HG03135 (cell line): ENCODE measurements around the gene ME2.
"Not testable (repeated sequence)": the region's sequence is repeated elsewhere in the genome, so short reads cannot be mapped to it uniquely, and the experiment has no call there.

ENCODE experiments used
- ATAC-seq: cut with Tn5 transposase; IDR thresholded peaks from one replicate; pipeline ENCODE4 v1.9.1; 2021; ENCODE audit warnings: mild to moderate bottlenecking, moderate library complexity; ENCODE audit not compliant: unreplicated experiment

The ME2 gene

DNA sequence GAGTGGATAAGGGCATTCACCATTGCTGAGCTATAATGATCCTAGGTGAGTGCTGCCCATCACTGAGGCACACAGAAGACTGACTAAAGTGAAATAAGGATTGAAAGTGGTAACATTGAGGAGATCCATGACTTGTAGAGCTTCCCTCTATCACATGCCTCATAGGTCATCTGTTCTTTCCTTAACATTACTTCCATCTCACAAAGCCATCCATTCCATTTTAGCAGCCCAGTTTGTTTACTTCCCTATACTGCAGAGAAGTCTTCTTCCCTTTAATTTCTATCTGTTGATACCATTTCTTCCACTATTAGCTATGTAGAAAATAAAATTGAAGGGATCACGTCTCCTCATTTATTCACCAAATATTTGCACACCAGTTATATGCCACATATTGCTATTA is 32.1 kb downstream of the ME2 start:
- no peak for ATAC-seq

GRCh38 chr18:50917021-50917420 is 38.1 kb downstream of the ME2 start:
- ATAC-seq = no peak

- no peak for ATAC-seq
These were observed 39.2 kb downstream of the ME2 start for GRCh38 chr18:50918153-50918552.

DNA sequence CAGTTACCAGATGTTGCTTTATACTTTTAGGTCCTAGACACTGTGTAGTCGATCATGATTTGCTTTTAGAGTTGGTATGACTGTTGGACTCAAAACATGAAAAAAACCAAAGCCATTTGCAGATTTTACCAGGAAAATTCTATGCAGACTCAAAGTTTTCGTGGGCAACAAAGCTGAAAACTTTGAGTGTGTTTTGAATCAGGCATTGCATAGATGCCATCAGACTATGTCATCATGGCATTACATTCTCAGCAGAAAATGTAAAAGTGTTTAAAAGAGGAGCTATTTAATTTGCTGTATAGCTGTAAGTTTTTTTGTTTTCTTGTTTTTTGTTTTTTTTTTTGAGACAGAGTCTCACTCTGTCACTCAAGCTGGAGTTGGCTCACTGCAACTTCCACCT is 45.5 kb downstream of the ME2 start:
- no peak for ATAC-seq

DNA sequence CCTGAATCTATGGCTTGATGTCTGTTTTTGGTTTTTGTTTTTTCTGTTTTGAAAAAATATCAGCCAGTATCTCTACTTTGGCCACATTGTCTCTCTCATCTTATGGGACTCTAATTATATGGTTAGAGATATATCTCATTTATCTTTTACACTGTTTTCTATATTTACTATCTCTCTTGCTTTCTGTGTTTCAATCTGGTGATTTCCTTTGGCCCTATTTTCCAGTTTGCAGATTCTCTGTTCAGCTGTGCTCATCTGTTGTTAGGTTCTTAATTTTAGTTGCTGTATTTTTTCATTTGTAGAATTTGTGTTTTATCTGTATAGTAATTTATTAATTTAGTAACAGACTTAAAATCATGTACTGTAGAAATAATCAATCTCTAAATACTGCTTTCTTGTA is 47.6 kb downstream of the ME2 start:
- no peak for ATAC-seq

- no peak for ATAC-seq
These were observed 49.6 kb downstream of the ME2 start for GRCh38 chr18:50928551-50928950.

GRCh38 chr18:50933684-50934083 is 54.8 kb downstream of the ME2 start:
- no peak for ATAC-seq

DNA sequence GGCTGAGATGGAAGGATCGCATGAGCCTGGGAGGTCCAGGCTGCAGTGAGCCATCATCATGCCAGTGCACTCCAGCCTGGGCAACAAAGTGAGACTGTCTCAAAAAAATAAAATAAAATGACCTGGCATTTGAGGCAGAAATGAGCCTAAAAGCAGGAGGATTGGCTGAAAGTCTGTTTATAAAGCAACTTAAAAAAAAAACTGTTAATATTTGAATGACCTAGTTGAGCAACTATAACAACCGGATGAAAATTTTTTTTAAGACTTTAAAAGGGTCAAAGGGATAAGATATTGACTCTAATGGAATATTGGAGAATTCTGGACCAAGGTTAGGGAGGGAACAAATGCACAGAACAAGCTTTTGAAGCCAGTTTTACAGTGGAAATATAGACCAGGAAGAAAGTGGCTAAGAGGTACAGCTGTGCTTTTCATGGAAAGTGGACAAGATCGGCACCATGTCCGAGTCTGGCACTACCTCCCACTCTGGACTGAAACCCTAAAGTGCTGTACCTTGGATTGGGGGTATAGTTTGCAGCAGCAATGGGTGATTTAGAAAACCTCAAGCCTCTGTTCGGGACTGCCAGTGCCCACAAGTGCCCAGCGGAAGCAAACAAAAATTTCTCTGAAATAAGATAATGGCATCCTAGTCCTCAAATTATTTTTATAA is 55.8 kb downstream of the ME2 start:
- no peak for ATAC-seq

- ATAC-seq = no peak
These were observed 56.7 kb downstream of the ME2 start for GRCh38 chr18:50935493-50936191.

DNA sequence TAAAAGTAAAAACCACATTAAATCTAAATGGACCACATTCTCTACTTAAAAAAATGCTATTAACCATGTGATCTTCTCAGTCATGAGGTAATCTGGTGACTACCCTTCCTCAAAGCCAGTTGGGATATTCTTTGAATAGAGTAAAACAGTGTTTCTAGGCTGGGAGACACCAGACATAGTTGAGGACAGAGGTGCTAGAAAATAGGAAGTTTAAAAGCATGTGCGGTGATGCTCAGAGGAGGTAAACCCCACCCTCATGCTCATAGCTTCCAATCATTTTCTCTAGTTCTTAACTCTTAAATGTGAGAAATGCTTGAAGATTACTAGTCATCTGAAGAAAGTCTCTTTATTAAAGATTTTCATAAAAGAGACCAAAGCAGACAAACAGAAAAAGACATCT is 58.3 kb downstream of the ME2 start:
- no peak for ATAC-seq

DNA sequence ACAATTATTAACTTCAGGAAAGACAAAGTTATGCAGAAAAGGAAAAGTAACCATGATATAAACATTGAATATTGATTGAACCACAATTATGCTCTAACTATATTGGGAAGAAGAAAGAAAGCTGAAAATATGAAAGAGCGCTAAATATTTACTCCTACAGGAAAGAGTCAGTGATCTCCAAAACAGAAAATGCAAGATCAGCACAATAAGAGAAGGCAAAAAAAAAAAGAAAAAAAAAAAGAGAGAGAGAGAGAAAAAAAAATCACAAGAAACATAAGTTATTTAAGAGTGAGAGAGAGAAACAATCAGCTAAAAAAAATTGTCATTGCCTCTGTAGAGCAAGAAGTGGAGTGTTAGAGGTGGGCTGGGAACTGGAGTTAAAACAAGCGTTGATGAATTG is 60.0 kb downstream of the ME2 start:
- no peak for ATAC-seq

- ATAC-seq = no peak
These were observed 65.5 kb downstream of the ME2 start for GRCh38 chr18:50944245-50944932.

- ATAC-seq = not testable (repeated sequence)
These were observed 67.0 kb downstream of the ME2 start for GRCh38 chr18:50945918-50946317.

DNA sequence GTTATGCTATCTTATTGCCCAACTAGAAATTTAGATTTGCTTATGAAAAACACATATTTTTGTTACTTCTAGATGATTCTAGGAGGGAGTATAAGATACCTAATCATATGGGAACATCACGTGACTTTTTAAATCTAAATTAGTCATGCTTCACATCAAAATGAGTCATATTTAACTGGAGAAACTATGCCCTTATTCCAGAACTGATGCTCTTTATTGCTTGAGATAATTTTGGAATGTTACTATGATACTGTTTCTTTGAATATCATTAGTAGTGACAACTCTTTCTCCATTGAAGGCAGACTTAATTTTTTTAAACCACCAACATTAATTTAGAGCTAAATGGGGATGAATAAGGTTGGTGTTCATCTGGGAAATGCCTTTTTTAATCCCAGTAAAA is 69.0 kb downstream of the ME2 start:
- no peak for ATAC-seq

- no peak for ATAC-seq
These were observed 70.3 kb downstream of the ME2 start for GRCh38 chr18:50949185-50949584.

DNA sequence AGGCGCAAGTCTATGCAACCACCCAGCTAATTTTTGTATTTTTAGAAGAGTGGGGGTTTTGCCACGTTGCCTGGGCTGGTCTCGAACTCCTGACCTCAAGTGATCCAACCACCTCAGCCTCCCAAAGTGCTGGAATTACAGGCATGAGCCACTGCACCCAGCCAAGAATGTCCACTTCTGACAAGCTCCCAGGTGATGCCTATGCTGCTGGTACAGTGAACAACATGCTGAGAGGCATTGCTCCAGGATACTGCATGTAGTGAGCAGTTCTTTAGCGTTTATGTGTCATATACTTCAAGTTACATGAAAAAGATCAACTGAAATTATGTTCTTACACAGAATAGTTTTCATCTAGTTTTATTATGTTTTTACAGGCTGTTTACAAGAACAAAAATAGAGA is 71.7 kb downstream of the ME2 start:
- no peak for ATAC-seq

DNA sequence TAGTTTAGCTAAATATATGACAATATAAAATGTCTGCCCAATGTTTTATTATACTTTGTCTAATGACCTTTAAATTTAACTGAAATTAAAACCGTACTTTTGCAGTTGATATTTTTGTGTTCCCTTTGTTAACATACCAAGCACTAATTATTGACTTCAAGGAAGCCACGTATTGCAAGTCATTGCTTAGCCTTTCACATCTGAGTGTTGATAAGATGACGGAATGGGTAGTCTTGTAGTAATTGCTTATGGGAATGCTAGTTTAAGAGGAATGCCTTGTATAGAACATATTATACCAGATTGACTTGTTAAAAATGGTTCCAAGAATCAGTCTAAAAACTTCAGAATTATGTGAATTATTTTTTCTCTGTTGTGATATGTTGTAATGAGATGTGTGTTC is 74.9 kb downstream of the ME2 start:
- no peak for ATAC-seq

- ATAC-seq = no peak
These were observed 76.3 kb downstream of the ME2 start for GRCh38 chr18:50955253-50955652.

DNA sequence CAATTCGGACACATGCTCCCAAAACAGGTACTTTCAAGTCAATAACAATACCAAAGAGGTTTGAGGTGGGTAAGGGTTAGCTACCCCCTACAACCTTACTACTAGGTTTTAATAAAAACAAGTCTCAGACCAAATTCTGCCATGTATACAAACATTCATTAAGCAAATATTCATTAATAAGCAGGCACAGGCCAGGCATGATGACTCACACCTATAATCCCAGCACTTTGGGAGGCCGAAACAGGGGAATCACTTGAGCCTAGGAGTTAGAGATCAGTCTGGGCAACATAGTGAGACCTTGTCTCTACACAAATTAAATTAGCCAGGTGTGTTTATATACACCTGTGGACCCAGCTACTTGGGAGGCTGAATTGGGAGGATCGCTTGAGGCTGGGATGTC is 77.2 kb downstream of the ME2 start:
- no peak for ATAC-seq

DNA sequence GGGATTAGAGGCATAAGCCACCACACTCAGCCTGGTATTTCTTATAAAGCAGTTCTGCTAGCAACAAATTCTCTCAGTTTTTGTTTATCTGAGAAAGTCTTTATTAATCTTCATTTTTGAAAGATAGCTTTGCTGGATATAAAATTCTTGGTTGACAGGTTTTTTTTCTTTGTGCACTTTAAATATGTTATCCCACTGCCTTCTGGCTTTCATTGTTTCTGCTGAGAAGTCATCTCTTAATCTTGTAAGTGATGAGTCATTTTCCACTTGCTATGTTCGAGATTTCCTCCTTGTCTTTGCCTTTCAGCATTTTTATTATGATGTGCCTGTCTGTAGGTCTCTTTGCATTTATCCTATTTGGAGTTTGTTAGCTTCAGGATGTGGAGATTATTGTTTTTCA is 83.1 kb downstream of the ME2 start:
- ATAC-seq = no peak

GRCh38 chr18:50967714-50968661 is 89.1 kb downstream of the ME2 start, which contains the start of gene ELAC1:
Gene ELAC1, plus strand, starts transcription at chr18:50968040. Its CDS starts 6,365 bp downstream, at chr18:50974405.
- peak; percentile 93 for ATAC-seq
